Activated effector memory CD4-positive, alpha-beta T cell treated with Interleukin-2 at 50 U/mL for 16 hours (primary cell): ENCODE results near the gene STT3B.
"Not testable (repeated sequence)": the region's sequence is repeated elsewhere in the genome, so short reads cannot be mapped to it uniquely, and the experiment has no call there.

ENCODE experiments used
- DNase-seq: peaks from one replicate; pipeline ENCODE4 v3.0.0-alpha.2; 2020

The STT3B gene

GRCh38 chr3:31532587-31533168, at the start of gene STT3B:
Gene STT3B, plus strand, starts transcription at chr3:31532925. Its CDS starts 74 bp downstream, at chr3:31532999.
- peak; percentile 80 for DNase-seq

- DNase-seq = no peak
These were observed 48.9 kb upstream of the STT3B start for GRCh38 chr3:31483776-31484175.

- DNase-seq = no peak
These were observed 47.5 kb upstream of the STT3B start for GRCh38 chr3:31485196-31485595.

- no peak for DNase-seq
These were observed 45.7 kb upstream of the STT3B start for GRCh38 chr3:31486865-31487533.

- no peak for DNase-seq
These were observed 44.2 kb upstream of the STT3B start for GRCh38 chr3:31488475-31489017.

GRCh38 chr3:31490502-31490901, 42.2 kb upstream of the STT3B start:
- DNase-seq = no peak

GRCh38 chr3:31491660-31492059, 41.1 kb upstream of the STT3B start:
- DNase-seq = no peak

GRCh38 chr3:31493149-31493548, 39.6 kb upstream of the STT3B start:
- no peak for DNase-seq

- DNase-seq = no peak
These were observed 36.6 kb upstream of the STT3B start for GRCh38 chr3:31495971-31496665.

GRCh38 chr3:31498791-31499190, 33.9 kb upstream of the STT3B start:
- no peak for DNase-seq

GRCh38 chr3:31499281-31499680, 33.4 kb upstream of the STT3B start:
- no peak for DNase-seq

- no peak for DNase-seq
These were observed 29.9 kb upstream of the STT3B start for GRCh38 chr3:31502803-31503221.

GRCh38 chr3:31503456-31503855, 29.3 kb upstream of the STT3B start:
- DNase-seq = no peak

GRCh38 chr3:31504230-31504629, 28.5 kb upstream of the STT3B start:
- no peak for DNase-seq

- DNase-seq = no peak
These were observed 27.2 kb upstream of the STT3B start for GRCh38 chr3:31505371-31506048.

- DNase-seq = not testable (repeated sequence)
These were observed 26.2 kb upstream of the STT3B start for GRCh38 chr3:31506515-31506914.

GRCh38 chr3:31508452-31509146, 24.1 kb upstream of the STT3B start:
- no peak for DNase-seq

GRCh38 chr3:31509147-31509728, 23.5 kb upstream of the STT3B start:
- no peak for DNase-seq

- DNase-seq = no peak
These were observed 18.2 kb upstream of the STT3B start for GRCh38 chr3:31514570-31514969.

- no peak for DNase-seq
These were observed 17.0 kb upstream of the STT3B start for GRCh38 chr3:31515486-31516284.

GRCh38 chr3:31516757-31517156, 16.0 kb upstream of the STT3B start:
- no peak for DNase-seq
